ENCODE measurements around the gene CFAP61.

- no peak for TF ChIP-seq CTCF (IDR thresholded peaks at IDR 0.05; ENCODE audit: insufficient read depth, low read length, poor library complexity, severe bottlenecking)
- TF ChIP-seq EZH2phosphoT487 (conservative IDR thresholded peaks at IDR 0.05; ENCODE audit: low read length), result no peak
Measured at GRCh38 chr20:20399531-20400500, 347.5 kb downstream of the CFAP61 start.
